PC-9 (cell line): Measurements from ENCODE around the gene PTPRR.

Source experiments
- EZH2 ChIP-seq: fragments of 200-600 bp; sonication (generic); IDR thresholded peaks from 2 replicates; pipeline ENCODE4 v1.8.0; 2017; ENCODE audit warnings: antibody characterized with exemption, low read depth
- TF ChIP-seq, protein P1 (sequence below): fragments of 200-600 bp; sonication (generic); conservative IDR thresholded peaks from 2 replicates; pipeline ENCODE4 v1.6.1; 2017; ENCODE audit warnings: mixed run types, antibody characterized with exemption, mild to moderate bottlenecking, moderate library complexity

DNA sequence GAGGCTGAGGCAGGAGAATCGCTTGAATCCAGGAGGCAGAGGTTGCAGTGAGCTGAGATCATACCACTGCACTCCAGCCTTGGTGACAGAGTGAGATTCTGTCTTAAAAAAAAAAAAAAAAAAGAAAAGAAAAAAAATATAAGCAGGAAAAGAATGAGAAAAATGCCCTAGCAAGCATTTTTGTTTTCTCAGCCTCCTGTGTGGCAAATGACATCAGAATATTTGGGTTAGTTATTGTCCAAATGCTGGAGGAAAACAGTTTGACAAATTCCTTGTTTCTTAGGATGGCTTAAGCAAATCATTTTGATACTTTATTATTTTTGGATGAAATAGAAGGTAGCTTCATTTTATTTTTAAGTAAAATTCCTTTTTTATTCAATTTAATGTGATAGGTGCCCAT, 7.5 kb upstream of the PTPRR start:
- TF ChIP-seq, protein P1, sequence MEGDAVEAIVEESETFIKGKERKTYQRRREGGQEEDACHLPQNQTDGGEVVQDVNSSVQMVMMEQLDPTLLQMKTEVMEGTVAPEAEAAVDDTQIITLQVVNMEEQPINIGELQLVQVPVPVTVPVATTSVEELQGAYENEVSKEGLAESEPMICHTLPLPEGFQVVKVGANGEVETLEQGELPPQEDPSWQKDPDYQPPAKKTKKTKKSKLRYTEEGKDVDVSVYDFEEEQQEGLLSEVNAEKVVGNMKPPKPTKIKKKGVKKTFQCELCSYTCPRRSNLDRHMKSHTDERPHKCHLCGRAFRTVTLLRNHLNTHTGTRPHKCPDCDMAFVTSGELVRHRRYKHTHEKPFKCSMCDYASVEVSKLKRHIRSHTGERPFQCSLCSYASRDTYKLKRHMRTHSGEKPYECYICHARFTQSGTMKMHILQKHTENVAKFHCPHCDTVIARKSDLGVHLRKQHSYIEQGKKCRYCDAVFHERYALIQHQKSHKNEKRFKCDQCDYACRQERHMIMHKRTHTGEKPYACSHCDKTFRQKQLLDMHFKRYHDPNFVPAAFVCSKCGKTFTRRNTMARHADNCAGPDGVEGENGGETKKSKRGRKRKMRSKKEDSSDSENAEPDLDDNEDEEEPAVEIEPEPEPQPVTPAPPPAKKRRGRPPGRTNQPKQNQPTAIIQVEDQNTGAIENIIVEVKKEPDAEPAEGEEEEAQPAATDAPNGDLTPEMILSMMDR, result no peak
- TF ChIP-seq EZH2, result no peak
